ENCODE measurements around the gene CD164. TPM values are rescaled to one million over a fixed set of nuclear protein-coding genes. Genes with fewer than 3 reads are reported as not detected.

Gene CD164
- total RNA-seq, 1 experiment from 2014 or later, result 337 TPM

GRCh38 chr6:109331081-109331480 lies 51.2 kb downstream of the CD164 start:
- in situ Hi-C loops (cut with HindIII; ENCODE audit: low pct_unique_long_range_greater_than_20kb, low sequenced_read_pairs) (no loop called here), intact Hi-C loops (cut with micrococcal nuclease; ENCODE audit: unreplicated experiment) (no loop called here)
- TF ChIP-seq POLR2AphosphoS5 (IDR thresholded peaks at IDR 0.05; ENCODE audit: low read depth, low read length) (no peak), CTCF (IDR thresholded peaks at IDR 0.05) (no peak), REST (IDR thresholded peaks at IDR 0.05; ENCODE audit: insufficient read depth in 1 of 2, low read depth in 2 of 2, low read length in 1 of 2) (no peak), SIN3A (IDR thresholded peaks at IDR 0.05; ENCODE audit: borderline replicate concordance, insufficient read depth, low read depth, low read length) (no peak), TCF7L2 (IDR thresholded peaks at IDR 0.05; ENCODE audit: low read depth, low read length) (no peak)
- Histone ChIP-seq H3K27me3 (ENCODE audit: control insufficient read depth, insufficient read depth, low read length) (no peaks in the 10 kb centered on the region; the same call in 1 of the 2 replicates), H3K4me3 (ENCODE audit: low read depth in 2 of 2, low read length in 2 of 2) (no peak overlapping the region), H3K36me3 (ENCODE audit: control insufficient read depth, insufficient read depth, low read length) (no peaks in the 10 kb centered on the region), H3K9me3 (ENCODE audit: control insufficient read depth, insufficient read depth, low read depth, low read length) (no peaks in the 10 kb centered on the region), H3K27ac (ENCODE audit: low read length) (no peak overlapping the region), H3K4me1 (ENCODE audit: control insufficient read depth, insufficient read depth, low read length) (0 out of 2 replicates have a peak, but pooled peaks cover under 1% of the 10 kb centered on the region)
- ChIA-PET CTCF (no interaction called here), POLR2A (no interaction called here)
- no TSS peak for BruUV-seq (replicated peaks)
- DNase-seq (ENCODE audit: low read depth, low spot score) (no peak), ATAC-seq (no peak)

- ChIA-PET POLR2A (no interaction called here), CTCF (no interaction called here)
- no peaks in the 10 kb centered on the region for H3K9me3 ChIP-seq (ENCODE audit: control insufficient read depth, insufficient read depth, low read depth, low read length)
- ATAC-seq, result no peak
- H3K27ac ChIP-seq (ENCODE audit: low read length), result no peak overlapping the region
- in situ Hi-C loops (cut with HindIII; ENCODE audit: low pct_unique_long_range_greater_than_20kb, low sequenced_read_pairs) (no loop called here), intact Hi-C loops (cut with micrococcal nuclease; ENCODE audit: unreplicated experiment) (no loop called here)
- no peak for DNase-seq (ENCODE audit: low read depth, low spot score)
- no peaks in the 10 kb centered on the region for H3K4me1 ChIP-seq (ENCODE audit: control insufficient read depth, insufficient read depth, low read length)
- TF ChIP-seq REST (IDR thresholded peaks at IDR 0.05; ENCODE audit: insufficient read depth in 1 of 2, low read depth in 2 of 2, low read length in 1 of 2) (no peak), POLR2AphosphoS5 (IDR thresholded peaks at IDR 0.05; ENCODE audit: low read depth, low read length) (no peak), TCF7L2 (IDR thresholded peaks at IDR 0.05; ENCODE audit: low read depth, low read length) (no peak)
- no peaks in the 10 kb centered on the region for H3K36me3 ChIP-seq (ENCODE audit: control insufficient read depth, insufficient read depth, low read length)
- no peak overlapping the region for H3K4me3 ChIP-seq (ENCODE audit: low read depth in 2 of 2, low read length in 2 of 2)
- peaks cover 4% of the 10 kb centered on the region; the same call in 1 of the 2 replicates for H3K27me3 ChIP-seq (ENCODE audit: control insufficient read depth, insufficient read depth, low read length)
- no TSS peak for BruUV-seq (replicated peaks)
Measured at GRCh38 chr6:109330263-109330662, 52.0 kb downstream of the CD164 start.
